Activated T-helper 1 cell treated with Interleukin-2 at 50 U/mL for 16 hours (primary cell): ENCODE data around the gene SPATA7.

Source experiments
- DNase-seq: peaks from one replicate; pipeline ENCODE4 v3.0.0-alpha.2; 2020; ENCODE audit warnings: low read depth

Gene SPATA7

DNA sequence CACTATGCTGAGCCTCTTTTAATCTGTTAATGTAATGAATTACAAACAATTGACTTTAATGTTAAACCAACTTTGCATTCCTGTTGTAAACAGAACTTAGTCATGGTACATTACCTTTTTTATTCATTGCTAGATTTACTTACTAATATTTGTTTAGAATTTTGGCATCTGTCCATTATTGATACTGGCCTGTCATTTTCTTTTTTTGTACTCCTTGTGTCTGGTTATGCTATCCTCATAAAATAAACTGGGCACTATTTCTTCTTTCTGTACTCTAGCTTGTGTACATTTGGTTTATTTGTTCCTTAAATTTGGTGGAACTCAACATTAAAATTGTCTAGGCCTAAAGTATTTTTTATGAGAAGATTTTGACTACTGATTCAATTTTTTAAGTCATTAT is 32.1 kb downstream of the SPATA7 start:
- no peak for DNase-seq

DNA sequence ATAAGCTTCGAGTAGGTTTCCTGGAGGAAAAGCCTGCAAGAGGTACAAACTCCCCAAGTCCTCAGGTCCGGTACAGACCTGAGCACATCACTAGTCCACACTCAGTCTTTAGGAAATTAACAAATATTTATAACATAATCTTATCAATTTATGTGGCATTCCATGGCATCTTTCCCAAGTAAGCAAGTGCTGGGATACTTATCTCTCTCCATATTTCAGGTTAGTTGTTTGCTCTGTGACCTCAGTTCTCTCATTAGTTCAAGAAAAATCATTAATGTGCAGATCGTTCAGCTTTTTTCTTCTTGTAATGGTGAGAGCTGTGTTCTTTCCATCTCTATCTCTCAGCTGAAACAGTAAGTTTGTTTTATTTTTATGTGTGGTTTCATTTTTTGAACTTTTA is 34.7 kb downstream of the SPATA7 start:
- DNase-seq: no peak

DNA sequence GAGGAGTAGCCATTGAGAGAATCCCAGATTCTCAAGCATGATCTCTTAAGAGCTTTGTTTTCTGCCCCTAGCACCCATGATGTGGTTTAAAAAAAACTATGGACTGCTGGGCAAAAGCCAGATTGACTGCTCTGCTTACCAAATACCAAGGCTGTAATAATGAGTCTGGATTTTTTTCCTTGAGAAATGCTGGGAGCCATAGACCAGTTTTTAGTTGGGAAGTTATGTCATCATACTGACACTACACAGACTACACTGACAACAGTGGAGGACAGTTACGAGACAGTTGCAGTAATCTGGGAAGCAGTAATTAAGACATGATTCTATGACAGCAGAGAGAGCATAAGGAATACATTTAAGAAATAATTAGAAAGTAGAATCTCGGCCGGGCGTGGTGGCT is 35.8 kb downstream of the SPATA7 start:
- no peak for DNase-seq

DNA sequence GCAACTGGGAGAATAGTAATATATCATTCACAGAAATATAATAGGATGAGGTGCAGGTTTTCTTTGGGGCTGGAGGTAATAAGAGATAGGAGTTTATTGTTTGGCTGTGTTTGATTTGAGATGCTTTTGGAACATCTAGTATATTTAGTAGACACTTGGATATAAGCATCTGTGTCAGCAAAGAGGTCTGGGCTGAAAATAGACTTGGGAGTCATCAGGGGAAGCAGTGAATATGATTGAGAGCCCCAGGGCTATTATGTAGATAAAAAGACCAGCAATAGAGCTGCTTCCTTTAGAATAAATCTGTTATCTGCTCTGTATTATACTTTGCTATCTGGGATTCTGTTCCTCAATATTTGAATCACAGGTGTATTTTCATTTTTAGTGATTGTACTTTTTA is 36.6 kb downstream of the SPATA7 start:
- no peak for DNase-seq

DNA sequence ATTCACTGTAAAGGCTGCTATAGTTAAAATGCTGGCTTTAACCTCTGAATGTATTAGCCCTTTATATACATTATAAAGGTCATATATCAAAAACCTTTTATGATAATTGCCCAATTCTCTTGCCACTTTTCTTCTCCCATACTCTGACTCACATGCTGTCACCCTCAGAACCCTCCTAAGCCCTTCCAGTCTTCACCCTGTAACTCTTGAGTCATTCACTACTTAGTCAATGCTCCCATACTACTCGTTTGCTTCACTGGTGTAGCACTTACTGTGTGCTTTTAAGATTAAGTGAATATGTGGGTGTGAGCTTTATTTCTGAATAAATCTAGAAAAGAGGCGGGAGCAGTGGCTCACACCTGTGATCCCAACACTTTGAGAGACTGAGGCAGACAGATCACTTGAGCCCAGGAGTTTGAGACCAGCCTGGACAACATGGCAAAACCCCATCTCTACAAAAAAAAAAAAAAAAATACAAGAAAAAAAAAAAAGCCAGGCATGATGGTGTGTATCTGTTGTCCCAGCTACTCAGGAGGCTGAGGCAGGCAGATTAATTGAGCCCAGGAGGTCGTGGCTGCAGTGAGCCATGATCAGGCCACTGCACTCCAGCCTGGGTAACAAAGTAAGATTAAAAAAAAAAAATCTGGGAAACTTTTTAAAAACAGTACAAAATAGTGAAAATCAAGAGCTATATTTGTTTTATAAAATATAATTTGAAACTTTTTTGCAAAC is 37.6 kb downstream of the SPATA7 start:
- DNase-seq: no peak

DNA sequence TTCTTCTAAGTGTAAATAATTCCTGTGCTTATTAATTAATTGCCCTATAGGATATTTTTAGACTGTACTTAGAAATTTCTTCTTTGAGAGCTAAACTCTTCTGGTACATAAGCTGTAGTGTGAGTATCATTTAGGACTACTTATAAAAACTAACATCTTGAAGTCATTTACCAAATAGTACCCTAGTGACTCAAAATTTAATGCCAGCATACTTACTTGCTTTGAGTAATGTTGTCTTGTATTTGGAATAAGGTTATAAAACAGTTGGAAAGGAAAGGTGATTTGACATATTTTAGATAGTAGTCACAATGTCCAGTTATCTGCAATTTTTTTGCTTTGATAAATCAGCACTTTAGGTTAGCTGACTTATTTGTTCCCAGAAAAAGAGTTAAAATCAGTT is 39.1 kb downstream of the SPATA7 start:
- no peak for DNase-seq

DNA sequence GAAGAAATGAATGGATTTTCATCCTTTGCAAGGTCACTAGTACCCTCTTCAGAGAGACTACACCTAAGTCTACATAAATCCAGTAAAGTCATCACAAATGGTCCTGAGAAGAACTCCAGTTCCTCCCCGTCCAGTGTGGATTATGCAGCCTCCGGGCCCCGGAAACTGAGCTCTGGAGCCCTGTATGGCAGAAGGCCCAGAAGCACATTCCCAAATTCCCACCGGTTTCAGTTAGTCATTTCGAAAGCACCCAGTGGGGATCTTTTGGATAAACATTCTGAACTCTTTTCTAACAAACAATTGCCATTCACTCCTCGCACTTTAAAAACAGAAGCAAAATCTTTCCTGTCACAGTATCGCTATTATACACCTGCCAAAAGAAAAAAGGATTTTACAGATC is 40.8 kb downstream of the SPATA7 start:
- no peak for DNase-seq

DNA sequence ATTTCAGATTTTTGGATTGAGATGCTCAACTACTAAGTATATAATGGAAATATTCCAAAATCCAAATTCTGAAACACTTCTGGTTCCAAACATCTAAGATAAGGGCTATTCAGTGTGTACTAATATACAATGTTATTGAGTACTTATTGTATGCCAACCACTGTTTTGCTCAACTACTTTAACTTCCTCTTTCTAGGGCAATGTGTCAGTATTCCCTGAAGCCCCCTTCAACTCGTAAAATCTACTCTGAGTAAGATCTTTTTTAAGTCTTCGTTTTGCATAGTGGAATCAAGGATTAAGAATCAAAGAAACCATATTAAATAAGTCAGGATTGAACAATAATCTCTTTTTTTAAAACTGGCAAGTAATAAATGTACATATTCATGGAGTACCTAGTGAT is 45.5 kb downstream of the SPATA7 start:
- DNase-seq: no peak

DNA sequence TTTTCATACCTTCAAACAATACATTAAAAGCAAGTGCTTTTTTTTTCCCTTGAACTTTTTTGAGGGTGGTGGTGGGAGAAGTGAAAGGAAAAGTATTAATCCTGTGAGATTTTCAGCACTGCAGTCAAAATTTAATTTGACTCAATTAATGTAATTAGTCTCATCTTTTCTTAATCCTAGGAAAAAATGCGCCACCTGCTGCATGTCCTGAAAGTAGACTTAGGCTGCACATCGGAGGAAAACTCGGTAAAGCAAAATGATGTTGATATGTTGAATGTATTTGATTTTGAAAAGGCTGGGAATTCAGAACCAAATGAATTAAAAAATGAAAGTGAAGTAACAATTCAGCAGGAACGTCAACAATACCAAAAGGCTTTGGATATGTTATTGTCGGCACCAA is 52.2 kb downstream of the SPATA7 start:
- DNase-seq: no peak

DNA sequence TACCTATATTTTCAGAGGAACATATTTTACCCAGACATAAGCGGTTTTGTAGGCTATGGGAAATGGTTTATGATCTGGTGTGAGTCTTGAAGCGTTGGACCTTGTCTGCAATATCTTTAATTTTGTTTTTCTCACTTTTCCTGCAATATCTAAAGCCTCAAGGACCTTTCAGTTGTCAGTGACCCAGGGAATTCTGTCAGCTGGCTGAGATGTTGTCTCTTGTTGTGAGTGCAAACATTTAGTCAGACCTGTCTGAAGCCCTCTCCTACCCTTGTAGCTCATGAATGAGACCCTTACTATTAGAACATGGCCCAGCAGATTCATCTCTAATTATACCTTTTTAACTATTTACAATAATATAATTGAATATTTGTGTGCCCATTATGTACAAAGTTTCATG is 53.6 kb downstream of the SPATA7 start:
- no peak for DNase-seq

DNA sequence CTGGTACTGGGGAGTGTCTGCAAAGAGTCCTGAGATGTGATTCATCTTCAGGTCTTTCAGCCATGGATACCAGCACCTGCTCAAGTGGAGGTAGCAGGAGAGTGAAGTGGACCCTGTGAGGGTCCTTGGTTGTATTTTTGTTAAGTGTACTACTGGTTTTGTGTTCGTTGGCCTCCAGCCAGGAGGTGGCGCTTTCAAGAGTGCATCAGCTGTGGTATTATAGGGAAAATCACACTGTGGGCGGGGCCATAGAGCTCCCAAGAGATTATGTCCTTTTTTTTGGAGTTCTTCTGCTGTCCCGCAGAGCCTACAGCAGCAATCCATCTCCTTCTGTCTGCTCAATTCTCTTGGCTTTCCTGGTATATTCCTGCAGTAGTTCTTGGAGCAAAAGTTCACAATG is 66.8 kb downstream of the SPATA7 start:
- no peak for DNase-seq

DNA sequence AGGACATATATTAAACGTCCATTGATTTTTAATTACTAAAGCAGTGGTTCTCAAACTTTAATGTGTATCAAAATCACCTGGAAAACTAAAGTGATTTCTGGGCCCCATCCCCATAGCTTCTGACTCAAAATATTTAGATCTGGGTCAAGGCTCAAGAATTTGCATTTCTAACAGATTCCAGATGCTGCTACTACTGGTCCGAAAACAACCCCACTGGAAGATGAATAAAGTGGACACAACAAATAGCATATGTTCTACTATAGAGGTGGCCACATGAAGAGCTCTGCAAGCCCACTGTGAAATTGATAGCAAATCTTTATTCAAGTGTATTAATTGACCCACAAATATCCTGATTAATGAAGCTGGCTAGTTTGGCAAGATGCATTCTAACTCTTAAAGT is 69.4 kb downstream of the SPATA7 start:
- DNase-seq: no peak

DNA sequence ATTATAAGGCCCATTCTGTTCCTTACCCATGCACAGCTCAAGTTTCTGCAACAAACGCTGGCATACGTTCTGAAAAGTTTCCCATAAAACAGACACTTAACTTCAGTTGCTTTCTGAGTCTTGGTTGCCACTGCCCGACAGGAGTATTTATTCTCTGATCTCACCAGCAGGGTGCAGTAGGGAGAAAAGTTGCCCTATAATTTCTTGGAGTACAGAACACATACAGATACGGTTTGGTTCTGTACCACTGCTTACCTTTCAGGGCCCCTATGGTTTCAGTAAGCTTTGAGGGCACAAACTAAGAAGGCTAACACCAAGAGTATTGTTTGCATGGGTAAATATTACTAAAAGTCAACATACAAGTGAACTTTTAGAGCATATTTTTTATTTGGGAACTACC is 77.9 kb downstream of the SPATA7 start:
- no peak for DNase-seq

DNA sequence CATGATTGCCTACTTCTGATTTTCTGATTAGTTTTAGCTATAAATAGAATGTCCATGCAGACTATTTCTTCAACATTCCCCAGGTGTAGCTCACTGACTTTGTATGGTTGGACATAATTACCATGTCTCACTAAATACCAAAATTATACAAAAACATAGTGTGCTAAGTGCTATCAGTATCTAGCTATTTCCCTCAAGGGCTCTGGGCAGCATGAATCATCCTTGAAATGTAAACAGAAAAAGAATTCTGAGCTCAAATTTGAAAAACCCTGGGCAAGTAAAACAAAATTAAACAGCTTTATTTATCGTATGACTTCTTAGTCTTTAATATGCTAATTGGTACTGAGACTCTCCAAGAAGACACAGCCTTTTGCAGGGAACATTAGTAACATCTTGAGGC is 82.9 kb downstream of the SPATA7 start:
- DNase-seq: no peak

DNA sequence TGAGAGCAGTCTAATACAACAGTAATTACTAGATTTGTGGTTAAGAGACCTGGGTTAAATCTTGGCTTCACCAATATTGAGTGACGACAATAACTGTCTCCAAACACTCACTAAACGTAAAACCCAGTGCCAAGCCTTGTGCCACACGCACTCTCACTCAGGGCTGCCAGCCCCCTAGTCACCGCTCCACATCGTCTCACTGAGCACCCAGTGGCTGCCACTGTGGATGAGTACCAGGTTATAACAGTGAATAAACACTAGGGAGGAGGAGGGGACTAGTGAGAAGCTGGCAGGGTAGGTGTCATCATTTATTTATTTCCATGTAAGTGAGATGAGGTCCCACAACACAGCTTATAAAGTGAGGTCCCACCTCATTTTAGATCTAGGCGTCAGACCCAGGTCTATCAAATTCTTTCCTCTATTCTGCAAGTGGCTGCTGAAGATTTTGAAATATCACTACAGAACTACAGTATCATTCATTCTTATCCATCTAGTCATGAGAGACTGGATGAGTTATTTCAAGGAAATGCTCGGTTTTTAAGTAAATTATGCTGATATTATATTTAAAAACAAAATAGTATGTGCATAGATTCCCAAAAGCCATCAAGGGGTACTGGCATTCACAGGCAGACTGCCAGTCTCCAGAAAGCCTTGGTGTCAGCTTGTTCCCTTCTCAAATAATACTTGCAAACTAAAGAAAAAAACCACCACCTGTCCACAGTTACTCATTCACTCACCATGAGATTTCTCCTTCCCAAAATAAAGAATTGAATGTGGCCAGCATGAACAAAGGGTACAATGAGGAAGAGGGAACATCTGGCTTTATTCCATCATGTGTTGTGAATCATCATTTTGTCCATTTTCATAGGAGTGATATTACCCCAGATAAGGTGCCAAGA is 85.3 kb downstream of the SPATA7 start:
- DNase-seq: no peak

DNA sequence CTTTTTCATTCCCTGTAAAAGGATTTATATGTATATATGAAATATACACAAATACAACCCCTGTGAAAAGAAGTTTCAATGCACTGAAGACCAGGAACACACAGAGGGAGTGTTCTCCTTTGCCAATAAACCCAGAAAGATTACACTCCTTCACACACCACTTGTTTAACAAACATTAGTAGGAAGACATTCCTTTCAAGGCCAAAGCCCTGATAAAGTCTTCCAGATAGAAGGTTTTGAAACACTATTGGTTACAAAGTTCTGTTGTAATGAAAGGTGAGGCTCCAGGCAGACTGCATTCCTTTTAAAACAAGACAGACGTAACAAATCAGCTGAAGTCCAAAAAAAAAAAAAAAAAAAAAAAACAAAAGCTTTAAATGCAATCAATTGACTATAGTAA is 88.3 kb downstream of the SPATA7 start:
- no peak for DNase-seq

DNA sequence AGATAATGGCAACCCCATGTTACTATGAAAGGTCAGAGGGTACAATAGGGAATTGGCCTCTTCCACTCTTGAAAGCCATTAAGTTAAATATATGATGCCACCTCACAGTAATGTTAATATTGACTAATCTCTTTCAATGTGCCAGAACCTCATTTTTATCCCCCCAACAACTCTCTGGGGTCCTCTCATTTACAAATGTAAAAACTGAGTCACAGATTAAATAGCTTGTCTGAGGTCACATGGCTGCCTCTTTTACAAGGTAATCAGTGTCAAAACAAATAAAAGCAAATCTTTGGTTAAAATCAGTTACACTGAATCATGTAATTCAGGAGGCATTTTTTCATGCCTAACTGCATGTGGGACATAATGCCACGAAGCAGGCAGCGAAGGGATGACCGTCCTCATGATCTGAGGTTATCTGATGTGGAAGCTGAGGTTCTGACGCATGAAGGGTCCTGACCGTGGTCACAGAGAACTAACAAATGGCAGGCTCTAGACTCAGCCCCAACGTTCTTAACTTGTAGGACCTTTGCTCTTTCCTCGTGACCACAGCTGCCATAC is 90.8 kb downstream of the SPATA7 start:
- no peak for DNase-seq

DNA sequence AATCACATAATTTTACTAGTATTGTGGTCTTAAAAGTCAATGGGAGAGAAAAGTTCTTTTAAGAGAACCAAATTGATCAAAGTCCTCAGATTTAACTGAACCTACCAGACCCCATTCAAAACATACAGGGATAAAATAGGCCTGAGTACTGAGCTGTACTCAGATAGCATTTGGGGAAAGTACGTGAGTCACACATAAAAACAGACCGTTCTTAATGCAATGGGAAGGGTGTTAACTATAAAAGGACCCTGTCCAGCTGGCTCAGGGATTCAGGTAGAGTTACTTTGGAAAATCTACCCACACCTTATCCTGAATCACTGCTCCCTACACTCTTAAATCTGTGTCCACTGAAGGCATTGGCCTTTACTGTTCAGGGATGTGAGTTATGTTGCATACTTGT is 91.4 kb downstream of the SPATA7 start:
- no peak for DNase-seq

DNA sequence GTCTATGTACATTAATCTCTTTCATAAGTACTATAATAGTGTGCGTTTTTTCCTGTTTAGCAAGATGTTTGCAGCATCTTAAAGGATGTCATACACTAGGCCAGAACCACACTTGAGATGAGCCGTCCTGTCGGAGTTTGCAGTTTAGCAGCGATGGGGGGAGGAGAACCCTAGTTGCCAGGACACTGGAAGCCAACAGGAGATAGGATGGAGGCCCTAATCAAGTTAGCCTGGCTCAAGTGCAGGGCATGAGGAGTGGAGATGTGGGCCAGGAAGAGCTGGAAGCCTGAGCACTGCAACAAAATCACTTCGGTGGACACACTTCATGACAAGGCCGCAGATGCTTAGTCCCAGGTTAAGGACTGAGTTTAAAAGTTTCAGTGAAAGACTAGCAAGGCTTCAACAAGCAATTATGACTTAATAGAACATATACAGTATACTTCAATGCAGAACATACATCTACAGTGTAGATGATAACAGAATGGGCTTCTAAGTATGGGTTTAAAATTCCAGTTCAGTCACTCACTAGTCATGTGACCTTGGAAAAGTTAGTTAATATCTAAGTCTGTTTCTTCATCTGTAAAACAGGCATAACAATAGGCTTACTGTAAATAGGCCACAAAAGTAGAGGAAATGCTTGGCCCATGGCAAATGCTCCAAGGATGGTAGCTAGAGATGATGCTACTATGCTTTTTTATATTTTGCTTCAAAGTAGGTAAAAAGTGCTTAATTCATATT is 92.2 kb downstream of the SPATA7 start:
- no peak for DNase-seq

DNA sequence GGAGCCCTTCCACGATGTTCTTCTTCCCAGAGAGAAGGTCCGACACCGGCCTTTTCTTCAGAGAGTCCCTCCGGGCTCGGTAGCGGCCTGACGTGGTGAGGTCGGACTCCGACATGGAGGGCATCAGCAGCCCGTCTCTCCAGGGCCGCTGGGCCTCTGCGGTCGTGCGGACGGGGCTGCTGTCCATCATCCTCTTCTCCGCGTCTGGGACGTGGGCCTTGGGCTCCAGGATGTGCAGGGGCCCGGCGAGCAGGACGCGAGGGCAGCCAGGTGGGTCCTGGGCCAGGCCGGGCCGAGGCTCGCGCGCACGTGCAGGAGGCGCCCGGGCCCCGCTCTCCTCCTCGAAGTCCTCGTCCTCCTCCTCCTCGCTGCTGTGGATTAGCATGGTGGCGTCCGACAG is 93.5 kb downstream of the SPATA7 start:
- no peak for DNase-seq

DNA sequence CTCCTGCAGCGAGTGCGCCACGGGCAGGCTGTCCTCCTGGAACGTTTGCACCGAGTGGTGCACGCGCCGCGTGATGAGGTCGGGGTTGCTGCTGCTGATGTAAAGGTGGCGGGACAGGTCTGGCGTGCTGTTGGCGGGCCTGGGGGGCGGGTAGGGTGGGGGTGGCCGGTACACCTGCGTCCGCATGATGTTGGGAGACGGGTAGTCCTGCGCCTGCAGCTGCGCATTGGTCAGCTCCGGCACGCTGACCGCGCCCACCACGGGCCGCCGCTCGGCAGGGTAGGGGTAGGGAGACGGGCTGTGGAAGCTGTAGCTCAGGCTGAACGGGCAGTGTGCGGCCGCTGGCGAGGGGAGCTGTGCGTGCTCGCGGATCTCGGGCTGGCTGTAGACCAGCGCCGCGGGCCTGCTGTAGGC is 94.1 kb downstream of the SPATA7 start:
- no peak for DNase-seq

DNA sequence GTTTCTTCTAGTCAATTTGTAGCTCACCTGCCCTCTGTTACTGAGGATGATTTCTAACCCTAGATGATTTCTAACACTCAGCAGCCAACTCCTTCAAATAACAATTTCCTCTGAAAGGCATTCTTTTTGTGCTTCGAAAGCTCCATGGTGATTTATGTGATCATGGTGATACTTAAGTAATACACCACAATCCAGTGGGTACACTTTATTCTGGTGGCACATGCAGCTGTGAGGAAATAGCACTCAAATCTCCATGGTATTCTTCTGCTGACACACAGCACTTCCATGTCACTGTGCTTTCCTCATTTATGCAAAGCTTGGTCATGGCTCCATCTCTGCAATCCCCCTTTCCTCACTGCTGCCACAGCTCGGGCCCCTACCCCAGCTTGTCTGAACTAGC is 95.6 kb downstream of the SPATA7 start:
- no peak for DNase-seq

DNA sequence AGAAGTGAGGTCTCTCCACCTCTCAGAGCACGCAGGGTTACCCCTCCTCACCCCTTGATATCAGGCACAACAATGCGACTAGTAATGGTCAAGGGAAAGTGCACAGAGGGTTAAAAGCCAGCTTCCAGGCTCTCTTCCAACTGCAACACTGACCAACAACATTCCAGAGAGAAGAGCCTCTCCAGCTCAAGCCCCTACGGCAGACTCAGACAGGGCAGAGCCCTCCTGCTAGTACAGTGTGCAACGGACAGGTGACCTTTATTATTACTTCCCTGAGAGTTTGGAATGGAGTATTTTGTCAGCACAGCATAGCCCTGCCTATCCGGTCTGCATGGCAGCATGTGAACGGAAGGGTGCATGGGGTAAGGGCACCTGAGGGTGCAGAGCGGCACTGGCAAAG is 96.3 kb downstream of the SPATA7 start:
- no peak for DNase-seq
